ENCODE measurements around the gene ZPLD1. TPM values are rescaled to one million over a fixed set of nuclear protein-coding genes. Genes with fewer than 3 reads are reported as not detected.

The ZPLD1 gene
- total and polyA plus RNA-seq, 2 of the 8 experiments (the other 6 are each of a cell fraction or from before 2014, with no cell fraction given): not detected

DNA sequence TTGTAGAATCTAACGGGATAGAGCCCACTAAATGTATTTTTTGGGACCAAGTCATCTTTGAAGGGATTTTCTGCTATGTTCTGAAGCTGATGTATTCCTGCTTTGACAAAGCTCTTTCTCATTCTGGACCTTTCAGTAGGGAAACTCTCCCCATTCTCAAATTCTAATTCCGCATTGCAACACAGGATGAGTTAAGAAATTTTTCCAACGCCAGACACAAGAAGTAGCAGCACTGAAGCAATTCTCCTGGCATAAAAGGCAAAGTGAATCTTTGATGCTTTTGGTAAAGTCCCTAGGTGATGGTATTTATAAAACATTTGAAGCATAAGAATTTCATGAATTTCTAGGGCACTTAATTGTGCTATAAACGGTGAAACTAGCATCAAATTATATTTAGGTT lies 76.8 kb downstream of the ZPLD1 start (continued):
- TF ChIP-seq EP300 (IDR thresholded peaks at IDR 0.05; ENCODE audit: borderline replicate concordance in 1 of 2, low read depth in 2 of 2, low read length in 2 of 2): no peak
- no peak for TF ChIP-seq KDM5A (IDR thresholded peaks at IDR 0.05; ENCODE audit: low read length)
- TF ChIP-seq, protein P1, sequence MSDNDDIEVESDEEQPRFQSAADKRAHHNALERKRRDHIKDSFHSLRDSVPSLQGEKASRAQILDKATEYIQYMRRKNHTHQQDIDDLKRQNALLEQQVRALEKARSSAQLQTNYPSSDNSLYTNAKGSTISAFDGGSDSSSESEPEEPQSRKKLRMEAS (IDR thresholded peaks at IDR 0.05): no peak
- TF ChIP-seq POU5F1 (IDR thresholded peaks at IDR 0.05; ENCODE audit: low read depth, low read length): no peak
